ENCODE results near the gene SOX11.

DNA sequence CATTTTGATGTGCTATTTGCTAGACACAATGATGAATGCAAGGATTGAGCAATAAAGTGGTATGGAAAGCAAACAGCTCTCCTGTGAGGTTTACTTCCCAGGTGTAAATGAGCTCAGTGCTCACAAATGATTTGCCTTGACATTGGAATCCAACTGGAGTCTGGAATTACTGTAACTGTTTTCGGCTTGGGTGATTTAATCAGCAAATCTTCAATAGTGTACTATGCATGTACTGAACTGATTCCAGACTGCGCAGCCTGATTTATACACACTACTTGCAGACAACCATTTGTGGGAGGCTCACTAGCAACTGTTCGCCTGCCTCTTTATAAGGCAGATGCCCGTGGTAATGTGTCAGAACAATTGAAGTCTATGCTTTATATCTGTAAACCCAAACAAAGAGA, 27.9 kb upstream of the SOX11 start:
- TF ChIP-seq, protein P1, sequence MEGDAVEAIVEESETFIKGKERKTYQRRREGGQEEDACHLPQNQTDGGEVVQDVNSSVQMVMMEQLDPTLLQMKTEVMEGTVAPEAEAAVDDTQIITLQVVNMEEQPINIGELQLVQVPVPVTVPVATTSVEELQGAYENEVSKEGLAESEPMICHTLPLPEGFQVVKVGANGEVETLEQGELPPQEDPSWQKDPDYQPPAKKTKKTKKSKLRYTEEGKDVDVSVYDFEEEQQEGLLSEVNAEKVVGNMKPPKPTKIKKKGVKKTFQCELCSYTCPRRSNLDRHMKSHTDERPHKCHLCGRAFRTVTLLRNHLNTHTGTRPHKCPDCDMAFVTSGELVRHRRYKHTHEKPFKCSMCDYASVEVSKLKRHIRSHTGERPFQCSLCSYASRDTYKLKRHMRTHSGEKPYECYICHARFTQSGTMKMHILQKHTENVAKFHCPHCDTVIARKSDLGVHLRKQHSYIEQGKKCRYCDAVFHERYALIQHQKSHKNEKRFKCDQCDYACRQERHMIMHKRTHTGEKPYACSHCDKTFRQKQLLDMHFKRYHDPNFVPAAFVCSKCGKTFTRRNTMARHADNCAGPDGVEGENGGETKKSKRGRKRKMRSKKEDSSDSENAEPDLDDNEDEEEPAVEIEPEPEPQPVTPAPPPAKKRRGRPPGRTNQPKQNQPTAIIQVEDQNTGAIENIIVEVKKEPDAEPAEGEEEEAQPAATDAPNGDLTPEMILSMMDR (IDR thresholded peaks at IDR 0.05), result no peak
- TF ChIP-seq POLR2AphosphoS5 (IDR thresholded peaks at IDR 0.05; ENCODE audit: insufficient read depth in 1 of 2, low read depth in 1 of 2), result no peak

All from vagina (tissue), 2 donors.